Medulla oblongata (tissue), 1 donor: Measurements from ENCODE around the gene WDFY3.
"Not testable (repeated sequence)": the region's sequence is repeated elsewhere in the genome, so short reads cannot be mapped to it uniquely, and the experiment has no call there.

Experiments
- DNase-seq: peaks from one replicate; pipeline ENCODE4 v3.0.0-alpha.2; 2015; ENCODE audit errors: extremely low spot score

The WDFY3 gene

DNA sequence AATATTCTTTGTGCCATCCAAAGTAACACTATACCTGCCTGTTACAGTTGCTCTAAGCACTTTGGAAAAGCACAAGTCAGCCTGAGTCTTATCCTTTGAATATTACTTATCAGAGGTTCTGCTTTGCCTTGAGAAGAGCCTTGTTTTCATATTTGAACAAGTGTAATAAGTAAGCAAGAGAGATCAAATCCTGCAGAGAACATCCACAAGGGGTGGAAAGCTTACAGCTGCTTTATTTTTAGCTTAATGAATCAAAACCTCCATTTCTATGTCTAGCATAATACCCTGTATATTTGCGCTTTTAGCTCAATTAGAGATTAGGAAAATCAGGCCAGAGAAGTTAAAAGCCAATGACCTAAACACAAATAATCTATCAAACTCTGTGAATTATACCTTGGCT lies 243.8 kb downstream of the WDFY3 start:
- no peak for DNase-seq

DNA sequence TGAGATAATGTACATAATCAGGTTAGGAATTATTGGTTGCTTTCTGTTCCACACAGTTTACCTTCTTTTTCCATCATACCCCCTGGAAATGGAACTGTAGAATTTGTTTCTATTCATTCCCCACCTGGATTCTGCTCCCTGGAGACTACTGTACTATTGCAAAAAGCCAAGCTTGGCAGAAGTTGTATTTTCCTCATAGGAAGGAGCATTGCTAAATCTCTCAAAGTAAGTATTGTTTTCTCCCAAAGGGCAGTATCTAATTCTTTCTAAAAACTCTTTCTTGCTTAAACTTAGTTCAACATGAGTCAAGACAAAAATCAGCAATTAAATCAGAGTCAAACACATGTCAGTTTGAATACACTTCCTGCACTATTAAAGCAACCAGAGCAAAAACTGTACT lies 247.4 kb downstream of the WDFY3 start:
- no peak for DNase-seq

DNA sequence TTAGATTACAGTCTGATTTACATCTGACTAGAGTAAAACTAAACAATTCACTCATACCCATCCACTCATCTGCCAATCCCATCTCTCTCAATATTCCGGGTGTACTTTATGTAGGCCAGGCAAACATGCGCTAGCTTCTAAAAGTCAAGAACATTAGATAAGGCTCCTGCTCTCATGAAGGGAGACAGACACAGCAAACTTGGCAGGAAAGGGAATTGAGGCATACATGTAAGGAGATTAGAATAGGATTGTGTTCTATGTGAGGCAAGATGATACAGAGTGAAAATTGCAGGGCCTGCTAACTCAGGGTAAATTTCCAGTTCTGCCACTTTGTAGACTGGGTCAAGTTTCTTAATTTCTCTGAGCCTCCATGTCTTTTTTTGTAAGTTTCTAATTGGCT lies 247.8 kb downstream of the WDFY3 start:
- no peak for DNase-seq

DNA sequence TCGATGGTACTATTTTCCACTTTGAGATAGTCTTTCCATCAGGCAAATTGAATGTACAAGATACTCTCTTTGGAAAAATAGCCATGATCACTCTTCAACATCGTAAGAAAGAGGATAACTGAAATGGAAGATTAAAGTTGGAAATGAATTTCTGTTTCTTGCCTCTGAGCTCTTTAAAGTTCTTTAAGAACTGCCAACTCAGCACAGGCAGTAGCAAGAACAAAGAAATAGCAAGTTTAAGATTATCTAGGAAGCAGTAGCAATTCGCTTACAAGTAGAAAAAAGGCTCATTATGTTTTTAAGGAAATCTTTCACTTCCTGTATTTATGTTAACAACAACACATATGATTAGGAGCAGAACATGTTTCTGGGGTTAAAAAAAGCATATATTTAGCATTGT lies 255.9 kb downstream of the WDFY3 start:
- no peak for DNase-seq

DNA sequence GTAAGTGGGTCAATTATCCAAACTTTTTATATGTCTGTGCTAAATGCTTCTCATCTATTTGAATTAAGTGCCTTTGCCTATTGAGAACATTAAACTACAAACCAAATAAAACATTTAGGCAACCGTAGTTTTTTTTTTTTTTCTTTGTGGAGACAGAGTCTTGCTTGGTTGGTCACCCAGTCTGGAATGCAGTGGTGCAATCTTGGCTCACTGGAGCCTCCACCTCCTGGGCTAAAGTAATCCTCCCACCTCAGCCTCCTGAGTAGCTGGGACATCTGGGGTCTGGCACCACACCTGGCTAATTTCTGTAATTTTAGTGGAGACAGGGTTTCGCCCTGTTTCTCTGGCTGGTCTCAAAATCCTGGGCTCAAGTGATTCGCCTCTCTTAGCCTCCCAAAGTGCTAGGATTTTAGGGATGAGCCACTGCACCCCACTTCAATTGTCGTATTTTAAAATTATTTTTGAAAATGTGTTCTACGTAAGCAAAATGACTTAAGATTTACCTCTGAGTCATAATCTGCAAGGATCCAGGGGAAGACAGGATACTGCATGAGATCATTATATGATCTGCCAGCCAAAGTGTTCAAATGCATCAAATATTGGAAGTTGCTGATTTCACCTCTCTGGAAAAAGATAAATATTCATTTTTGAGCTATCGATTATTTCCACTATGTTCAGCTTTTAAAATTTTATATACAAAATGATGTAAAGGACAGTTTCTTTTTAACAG lies 257.9 kb downstream of the WDFY3 start:
- DNase-seq: no peak

DNA sequence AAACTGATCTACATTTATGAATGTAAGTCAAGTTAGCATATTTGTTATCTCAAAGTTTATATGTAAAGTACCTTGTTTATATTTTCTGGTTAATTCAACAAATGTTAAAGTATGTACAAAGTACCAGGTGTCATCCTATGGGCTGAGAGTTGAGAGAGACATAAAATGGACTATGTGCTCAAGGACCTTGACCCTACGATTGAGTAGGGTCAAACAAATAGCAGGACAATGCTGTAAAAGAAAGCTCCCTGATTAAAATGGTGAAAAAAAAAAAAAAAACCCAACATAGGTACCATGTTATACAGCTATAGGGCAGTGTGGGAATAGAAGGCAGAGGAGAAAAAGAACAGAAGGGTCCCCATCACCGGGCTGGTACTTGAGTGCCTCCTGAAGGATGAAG lies 260.2 kb downstream of the WDFY3 start:
- DNase-seq: no peak

DNA sequence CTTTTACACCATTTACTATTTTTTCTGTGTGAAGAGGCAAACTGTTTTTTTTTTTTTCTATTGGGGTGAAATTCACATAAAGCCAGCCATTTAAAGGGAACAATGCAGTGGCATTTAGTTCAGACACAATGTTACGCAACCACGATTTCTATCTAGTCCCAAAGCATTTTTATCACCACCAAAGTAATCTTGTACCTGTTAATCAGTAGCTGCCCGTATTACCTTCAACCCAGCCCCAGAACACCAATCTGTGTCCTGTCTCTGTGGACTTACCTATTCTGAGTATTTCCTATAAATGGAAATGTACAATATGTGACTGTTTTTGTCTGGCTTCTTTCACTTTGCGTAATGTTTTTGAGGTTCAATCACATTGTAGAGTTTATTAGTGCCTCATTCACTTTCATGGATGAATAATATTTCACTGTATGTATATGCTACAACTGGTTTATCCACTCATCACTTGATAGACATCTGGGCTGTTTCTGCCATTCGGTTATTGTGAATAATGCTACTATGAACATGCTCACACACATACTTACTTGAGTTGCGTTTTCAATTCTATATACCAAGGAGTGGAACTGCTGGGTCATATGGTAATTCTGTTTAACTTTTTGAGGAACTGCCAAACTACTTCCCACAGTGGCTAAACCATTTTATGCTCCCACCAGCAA lies 267.4 kb downstream of the WDFY3 start:
- no peak for DNase-seq

DNA sequence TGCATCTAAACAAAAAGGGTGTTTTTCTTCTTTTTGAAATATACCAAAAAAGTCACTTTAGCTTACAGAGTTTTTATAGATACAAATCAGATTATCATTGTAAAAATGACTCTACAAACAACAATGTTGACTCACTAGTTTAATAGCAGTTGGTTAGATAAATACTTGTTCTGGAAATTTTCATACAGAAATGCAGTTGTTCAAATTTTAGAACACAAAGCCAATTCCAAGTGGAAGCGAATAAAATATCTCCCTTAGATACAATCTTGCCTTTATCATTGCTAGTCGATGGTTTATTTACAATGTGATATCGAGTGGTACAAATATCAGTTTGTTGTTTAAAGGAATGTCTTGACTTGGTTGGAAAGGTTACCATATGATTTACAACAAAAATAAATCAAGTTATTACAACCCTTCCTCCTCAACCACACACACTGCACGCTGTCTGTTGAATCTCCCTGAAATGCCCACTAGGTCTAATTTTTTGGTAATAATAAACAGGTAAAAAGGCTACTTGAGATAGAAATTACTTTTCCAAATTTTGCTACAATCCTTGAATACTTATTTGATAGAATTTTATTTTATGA lies 268.8 kb downstream of the WDFY3 start:
- no peak for DNase-seq

DNA sequence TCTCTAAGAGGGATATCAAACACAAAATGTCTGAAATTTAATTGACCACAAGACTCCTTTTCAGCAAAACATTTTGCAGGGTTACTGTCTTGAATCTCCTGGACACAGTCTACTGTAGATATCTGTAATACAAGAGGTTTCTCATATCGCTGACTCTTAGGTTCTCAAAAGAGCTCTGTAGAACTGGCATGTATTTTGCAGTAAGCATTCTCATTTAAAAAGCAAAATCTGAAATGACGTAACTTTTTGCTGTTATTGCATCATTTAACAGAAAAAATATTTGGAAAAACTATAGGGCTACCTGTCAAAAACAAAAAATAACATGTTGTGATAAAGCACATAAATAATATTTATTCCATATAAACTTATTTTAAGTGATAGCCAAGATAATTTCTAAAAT lies 269.3 kb downstream of the WDFY3 start:
- DNase-seq: no peak

DNA sequence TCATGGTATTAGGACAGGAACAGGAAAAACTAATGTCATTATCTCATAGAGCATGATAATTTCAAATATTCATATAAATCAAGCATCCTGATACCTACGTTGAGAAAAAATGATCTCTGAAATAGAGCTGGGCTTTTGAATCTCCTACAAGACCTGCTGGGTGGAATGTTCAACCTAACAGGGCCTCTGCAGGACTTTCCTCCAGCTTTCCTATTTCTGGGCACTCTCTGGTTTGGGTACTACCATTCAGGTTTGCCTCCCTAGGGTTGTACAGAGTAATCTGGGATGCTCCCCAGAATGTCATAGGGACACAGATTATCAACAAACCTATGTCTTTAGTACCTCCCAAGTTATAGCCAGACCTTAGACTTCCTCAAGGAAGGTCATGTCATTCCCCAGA lies 274.7 kb downstream of the WDFY3 start:
- no peak for DNase-seq

DNA sequence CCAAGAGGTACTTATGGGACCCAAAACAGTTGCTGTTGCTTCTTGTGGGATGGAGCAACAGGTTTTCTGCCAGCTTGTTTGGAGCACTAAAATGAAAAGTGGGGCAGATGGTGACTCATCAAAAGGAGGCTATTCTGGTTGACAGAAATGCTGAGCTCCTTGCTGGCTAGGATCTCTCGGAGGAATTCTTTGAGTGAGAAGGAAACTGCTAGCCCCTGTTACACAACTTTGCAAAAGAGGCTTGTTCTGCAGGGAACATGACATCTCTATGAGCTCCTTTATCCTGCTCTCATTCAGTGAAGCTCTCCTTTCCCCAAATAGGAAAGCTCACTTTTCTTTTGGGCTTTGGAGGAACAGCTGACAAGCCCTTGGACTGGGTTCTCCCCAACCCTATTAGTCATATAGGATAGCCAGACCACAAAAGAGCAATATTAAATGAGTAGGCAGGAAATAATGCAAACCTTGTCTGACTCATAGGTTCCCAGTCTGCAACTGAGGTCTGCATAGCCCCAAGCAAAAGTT lies 275.3 kb downstream of the WDFY3 start:
- DNase-seq: peak; percentile 31

DNA sequence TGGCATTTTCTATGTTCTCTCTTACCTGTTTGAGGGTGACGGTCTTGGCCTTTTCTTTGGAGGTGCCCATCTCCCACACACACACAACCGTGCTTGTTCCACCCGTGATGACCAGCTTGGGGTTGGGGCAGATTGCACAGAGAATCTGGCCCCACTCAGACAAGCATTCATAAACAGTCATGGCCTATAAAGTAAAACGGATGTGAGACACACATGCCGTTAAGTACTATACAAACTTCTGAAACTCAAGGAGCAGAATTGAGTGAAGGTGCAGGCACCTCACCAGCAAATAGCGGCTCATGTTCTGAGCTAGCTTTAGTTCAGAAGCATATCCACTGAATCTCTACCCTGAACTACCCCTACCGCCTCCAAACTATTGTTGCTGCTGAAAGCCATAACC lies 276.0 kb downstream of the WDFY3 start:
- no peak for DNase-seq

DNA sequence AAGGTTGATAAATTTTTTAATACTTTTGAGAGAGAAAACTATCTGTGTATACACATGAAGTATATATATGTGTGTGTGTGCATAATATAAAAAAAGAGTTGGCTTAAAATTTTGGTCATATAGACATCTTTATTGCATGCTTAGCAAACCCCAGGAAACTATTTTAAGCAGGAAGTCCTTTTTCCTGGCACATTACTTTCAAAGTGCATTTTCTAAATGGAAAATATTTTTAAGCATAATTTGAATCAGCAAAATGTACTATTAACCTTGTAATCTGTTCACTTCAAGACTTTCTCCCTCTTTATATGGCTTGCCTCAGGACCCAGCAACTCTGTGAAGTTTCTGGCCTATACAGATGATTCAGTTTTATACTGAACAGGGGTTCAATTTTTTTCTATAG lies 277.3 kb downstream of the WDFY3 start:
- no peak for DNase-seq

DNA sequence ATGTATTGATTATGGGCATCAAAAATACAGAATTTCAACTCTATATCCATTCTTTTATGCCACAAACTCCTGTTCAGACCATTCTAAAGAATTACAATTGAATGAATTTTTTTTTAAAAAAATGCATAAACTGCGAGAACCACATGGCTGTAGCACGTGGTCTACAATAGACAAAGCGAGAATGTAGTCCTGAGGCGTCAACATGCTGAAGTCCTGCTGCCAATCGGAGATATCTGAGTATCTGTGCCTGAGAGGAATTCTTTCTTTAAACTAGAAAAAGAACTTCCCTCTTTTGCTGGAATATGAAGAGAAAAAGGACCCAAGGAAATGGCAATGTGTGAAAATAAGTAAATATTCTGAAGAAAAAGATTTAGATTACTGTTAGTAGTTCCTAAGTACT lies 277.9 kb downstream of the WDFY3 start:
- DNase-seq: no peak

DNA sequence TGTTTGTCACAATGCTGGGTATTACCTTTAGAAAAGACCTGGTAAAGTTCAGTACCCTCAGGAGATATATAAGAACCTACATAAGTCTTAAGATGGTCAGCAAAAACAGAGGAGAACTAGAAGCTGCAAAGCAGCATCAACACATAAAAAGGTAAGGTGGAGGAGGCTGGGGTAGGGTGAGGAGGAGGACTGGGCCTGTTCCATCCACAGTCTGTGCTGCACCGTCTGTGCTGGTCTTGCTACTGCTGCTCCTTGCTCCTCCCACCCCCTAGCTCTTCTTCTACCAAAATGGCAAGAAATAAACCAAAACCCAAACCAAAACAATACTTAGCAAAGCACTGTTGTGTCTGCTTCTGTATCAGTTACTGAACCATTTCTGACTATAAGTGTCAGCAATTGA lies 281.4 kb downstream of the WDFY3 start:
- no peak for DNase-seq

DNA sequence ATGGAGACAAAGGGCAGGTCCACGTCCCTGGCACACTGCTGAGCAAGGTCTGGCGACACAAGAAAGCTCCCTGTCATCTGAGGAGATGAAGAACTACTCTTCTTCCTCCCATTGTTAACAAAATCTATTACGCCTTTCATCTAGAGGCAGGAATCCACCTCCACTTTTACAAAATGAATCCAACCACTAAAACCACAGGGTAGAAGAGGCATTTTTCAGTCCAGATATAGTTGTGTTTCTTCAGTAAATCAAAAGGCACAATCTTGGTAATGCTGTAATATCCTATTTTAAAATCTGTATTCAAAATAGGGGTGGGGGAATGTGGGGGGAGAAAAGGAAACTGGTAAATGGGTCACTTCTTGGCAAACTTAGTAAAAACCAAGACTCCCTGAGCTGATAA lies 282.1 kb downstream of the WDFY3 start:
- DNase-seq: no peak

DNA sequence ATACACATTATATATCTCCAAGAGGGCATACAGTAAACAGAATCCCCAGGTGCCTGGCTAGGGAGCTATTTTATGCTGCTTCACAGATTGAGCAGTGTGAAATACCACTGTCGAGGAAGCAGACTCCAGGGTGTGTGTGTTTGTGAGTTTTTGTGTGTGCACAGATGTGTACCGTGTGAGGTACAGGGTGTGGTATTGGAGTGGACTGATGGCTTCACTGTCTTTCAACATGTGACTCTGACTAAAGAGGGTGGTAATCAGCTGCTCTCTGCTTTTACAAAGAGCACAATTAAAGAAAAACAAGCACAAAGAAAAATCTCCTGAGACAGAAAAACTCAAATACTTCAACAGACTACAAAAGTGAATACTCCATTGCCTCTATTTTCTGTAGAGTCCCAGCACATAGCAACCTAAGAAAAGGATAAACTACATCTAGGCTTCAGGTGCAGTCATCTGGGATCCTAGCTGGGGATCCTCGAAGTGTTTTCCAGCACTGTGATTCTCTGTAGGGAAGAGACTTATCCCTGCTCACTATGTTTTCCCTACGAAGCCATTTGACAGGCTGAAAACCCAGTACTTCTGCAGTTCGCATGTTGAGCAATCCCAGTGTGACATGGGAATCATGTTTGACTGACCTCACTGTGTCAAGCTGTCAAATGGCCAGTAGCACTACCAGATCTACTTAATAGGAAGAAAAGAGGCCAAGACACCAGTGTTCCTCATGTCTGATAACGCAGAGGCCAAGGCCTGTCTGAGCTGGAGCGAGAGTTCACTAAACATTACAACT lies 283.2 kb downstream of the WDFY3 start:
- DNase-seq: peak; percentile 19

DNA sequence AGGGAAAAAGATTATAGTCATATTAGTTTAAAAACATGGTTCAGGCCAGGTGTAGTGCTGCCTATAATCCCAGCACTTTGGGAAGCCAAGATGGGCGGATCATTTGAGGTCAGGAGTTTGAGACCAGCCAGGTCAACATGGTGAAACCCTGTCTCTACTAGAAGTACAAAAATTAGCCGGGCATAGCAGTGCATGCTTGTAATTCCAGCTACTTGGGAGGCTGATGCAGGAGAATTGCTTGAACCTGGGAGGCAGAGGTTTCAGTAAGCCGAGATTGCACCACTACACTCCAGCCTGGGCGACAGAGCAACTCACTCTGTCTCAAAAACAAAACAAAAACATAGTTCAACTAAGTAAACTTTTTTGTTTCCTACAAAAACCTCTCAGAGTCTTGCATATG lies 283.8 kb downstream of the WDFY3 start:
- DNase-seq: not testable (repeated sequence)

DNA sequence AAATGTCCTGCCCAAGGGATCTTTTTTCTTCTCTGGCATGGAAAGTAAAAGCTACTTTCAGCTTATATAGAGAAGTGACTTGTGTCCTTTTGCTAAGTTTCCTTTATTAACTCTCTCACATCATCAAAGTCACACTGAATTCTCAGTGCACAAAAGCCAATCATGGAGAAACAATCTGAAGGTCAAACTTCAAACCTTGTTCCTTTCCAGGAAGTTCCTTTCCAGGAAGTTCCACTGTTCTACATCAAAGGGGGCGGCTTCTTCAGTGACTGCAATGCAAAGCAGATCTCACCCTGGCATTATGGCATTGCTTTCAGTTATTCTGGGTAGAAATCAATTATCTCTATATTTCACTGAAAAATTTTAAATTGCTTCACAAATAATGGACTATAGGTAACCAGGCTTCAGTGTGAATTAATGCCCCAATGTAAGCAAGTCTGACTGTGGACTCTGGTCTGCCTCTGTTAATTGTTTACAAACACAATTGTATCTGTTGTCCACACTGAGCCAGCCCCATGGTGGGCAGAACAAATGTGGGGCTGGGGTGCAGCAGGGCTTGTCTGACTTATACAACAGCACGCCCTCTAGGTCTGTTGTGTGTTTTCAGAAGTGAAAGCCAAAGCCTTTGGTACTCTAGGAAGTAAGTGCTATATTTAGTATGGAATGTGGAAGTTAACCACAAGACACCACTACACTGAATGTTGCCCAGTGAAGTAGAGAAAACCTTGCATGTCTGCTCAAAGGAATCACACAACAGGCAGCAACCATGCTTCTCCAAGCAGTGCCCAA lies 284.8 kb downstream of the WDFY3 start:
- DNase-seq: peak; percentile 75

DNA sequence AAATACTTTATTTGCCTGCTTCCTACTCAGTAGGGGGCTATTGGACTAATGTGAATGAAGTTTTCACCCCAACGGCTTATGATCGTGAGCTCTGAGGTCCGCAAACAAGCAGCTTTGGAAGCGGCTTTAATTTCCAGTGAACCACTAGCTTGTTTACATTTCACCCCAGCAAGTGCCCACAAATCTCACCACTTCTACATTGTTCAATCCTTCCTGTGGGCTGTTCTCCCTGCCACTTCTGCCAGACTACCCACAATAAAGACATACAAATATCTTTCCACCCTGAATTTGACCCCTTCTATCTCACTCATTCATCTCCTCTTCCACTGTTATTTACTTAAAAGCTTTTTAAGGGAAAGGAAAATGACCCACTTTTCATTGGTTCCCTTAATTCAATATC lies 285.5 kb downstream of the WDFY3 start:
- no peak for DNase-seq

DNA sequence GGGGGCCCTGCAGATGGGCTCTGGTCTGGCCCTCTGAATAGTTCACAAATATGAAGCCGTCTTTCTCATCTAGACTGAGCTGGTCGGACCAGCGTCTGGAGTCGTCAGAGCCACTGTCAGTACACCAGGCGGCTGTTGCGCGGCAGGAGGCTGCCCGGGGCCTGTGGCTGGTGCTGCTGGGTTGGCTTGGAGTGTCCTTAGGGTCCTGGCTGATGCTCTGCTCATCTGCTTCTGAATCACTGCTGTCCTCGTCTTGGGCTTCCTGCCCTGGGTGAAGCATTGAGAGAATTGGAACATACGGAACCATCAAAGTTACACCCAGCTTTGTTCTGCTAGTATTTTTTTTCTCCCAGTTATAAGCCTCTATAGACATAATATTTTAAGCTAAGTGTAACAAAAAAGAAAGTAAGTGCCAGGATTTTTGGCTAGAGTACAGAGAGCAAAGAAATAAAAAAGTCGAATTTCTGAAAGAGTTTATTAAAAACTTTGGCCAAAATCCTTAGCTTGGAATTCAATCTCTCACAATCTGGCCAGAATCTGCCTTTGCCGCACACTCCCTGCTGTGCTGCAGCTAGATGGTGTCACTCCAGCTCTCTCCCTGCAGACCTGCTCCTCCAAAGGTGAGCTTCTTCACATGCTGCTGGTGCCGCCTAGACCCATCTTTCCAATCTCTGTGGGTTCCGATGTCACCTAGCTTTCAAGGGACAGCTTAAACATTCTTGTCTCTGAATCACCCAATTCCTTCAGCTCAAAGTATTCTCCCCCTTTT lies 287.3 kb downstream of the WDFY3 start:
- no peak for DNase-seq
